ENCODE results near the gene CARMIL1. TPM values are rescaled to one million over a fixed set of nuclear protein-coding genes. Genes with fewer than 3 reads are reported as not detected.

The CARMIL1 gene
- polyA plus RNA-seq, 1 of the 3 experiments (the other 2 are of a cell fraction): 1.7 TPM

- H3K27ac ChIP-seq (ENCODE audit: low read depth in 2 of 2, low read length in 1 of 2): no peak overlapping the region
- no peaks in the 10 kb centered on the region for H4K20me1 ChIP-seq (ENCODE audit: insufficient read depth)
- peak overlapping the region; percentile 96 for H3K4me2 ChIP-seq
- H3F3A ChIP-seq (replicated peaks; ENCODE audit: insufficient read depth): no peaks in the 10 kb centered on the region
- peak overlapping the region; percentile 92; the same call in 1 of the 2 replicates for H2AFZ ChIP-seq (ENCODE audit: low read depth)
- CTCF ChIA-PET: interaction anchor here (0.6 to 6.6 kb wide), 51 partner anchors 8 to 442 kb away, joined by 3 to 151 read pairs (median 5); no protein-coding TSS in a partner anchor
- no peaks in the 10 kb centered on the region for H3K79me2 ChIP-seq (ENCODE audit: insufficient read depth)
- no peaks in the 10 kb centered on the region for H3K9me2 ChIP-seq
- peak overlapping the region; percentile 82 to 95 for H3K4me3 ChIP-seq (ENCODE audit: low read depth in 2 of 2, low read length in 1 of 2)
- 11% methylated on average over 16 of the region's 16 CpGs for WGBS (ENCODE audit: low lambda C conversion rate)
- no peaks in the 10 kb centered on the region for H3K27me3 ChIP-seq (ENCODE audit: insufficient read depth)
- no peaks in the 10 kb centered on the region for H3K9me3 ChIP-seq
- peaks cover 0 to 14% of the 10 kb centered on the region in 2 experiments; a peak in 2 of 4 replicates for H3K4me1 ChIP-seq (ENCODE audit: control insufficient read depth in 1 of 2, insufficient read depth in 2 of 2, low read depth in 1 of 2, low read length in 1 of 2)
- no peak for TF ChIP-seq EZH2phosphoT487 (IDR thresholded peaks at IDR 0.05; ENCODE audit: borderline replicate concordance, low read depth)
- TF ChIP-seq RXRA (IDR thresholded peaks at IDR 0.05; ENCODE audit: borderline replicate concordance, low read depth): no peak
- TF ChIP-seq MAX (IDR thresholded peaks at IDR 0.05; ENCODE audit: low read depth): no peak
- TF ChIP-seq, protein P1, sequence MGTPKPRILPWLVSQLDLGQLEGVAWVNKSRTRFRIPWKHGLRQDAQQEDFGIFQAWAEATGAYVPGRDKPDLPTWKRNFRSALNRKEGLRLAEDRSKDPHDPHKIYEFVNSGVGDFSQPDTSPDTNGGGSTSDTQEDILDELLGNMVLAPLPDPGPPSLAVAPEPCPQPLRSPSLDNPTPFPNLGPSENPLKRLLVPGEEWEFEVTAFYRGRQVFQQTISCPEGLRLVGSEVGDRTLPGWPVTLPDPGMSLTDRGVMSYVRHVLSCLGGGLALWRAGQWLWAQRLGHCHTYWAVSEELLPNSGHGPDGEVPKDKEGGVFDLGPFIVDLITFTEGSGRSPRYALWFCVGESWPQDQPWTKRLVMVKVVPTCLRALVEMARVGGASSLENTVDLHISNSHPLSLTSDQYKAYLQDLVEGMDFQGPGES (IDR thresholded peaks at IDR 0.05; ENCODE audit: low read depth, low read length): no peak
- no peak for TF ChIP-seq USF2 (IDR thresholded peaks at IDR 0.05; ENCODE audit: borderline replicate concordance, low read depth, low read length)
- no peak for TF ChIP-seq NFIC (IDR thresholded peaks at IDR 0.05; ENCODE audit: borderline replicate concordance)
- TF ChIP-seq POLR2AphosphoS5 (IDR thresholded peaks at IDR 0.05; ENCODE audit: low read depth, low read length): no peak
- TF ChIP-seq RCOR1 (IDR thresholded peaks at IDR 0.05; ENCODE audit: low read length): no peak
- TF ChIP-seq ZBTB33 (IDR thresholded peaks at IDR 0.05; ENCODE audit: borderline replicate concordance, low read depth): no peak
- no peak for TF ChIP-seq TCF12 (IDR thresholded peaks at IDR 0.05)
- no peak for TF ChIP-seq ELF1 (IDR thresholded peaks at IDR 0.05)
- TF ChIP-seq NRF1 (IDR thresholded peaks at IDR 0.05; ENCODE audit: low read depth, low read length): no peak
- no peak for TF ChIP-seq FOXM1 (IDR thresholded peaks at IDR 0.05; ENCODE audit: low read depth)
- no peak for TF ChIP-seq SMC3 (IDR thresholded peaks at IDR 0.05; ENCODE audit: low read depth, low read length)
- no peak for TF ChIP-seq RFX5 (IDR thresholded peaks at IDR 0.05; ENCODE audit: low read length)
- TF ChIP-seq, protein P2, sequence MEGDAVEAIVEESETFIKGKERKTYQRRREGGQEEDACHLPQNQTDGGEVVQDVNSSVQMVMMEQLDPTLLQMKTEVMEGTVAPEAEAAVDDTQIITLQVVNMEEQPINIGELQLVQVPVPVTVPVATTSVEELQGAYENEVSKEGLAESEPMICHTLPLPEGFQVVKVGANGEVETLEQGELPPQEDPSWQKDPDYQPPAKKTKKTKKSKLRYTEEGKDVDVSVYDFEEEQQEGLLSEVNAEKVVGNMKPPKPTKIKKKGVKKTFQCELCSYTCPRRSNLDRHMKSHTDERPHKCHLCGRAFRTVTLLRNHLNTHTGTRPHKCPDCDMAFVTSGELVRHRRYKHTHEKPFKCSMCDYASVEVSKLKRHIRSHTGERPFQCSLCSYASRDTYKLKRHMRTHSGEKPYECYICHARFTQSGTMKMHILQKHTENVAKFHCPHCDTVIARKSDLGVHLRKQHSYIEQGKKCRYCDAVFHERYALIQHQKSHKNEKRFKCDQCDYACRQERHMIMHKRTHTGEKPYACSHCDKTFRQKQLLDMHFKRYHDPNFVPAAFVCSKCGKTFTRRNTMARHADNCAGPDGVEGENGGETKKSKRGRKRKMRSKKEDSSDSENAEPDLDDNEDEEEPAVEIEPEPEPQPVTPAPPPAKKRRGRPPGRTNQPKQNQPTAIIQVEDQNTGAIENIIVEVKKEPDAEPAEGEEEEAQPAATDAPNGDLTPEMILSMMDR (IDR thresholded peaks at IDR 0.05): no peak
- no peaks in the 10 kb centered on the region for H3K36me3 ChIP-seq (replicated peaks in 1 of 2; ENCODE audit: control insufficient read depth in 1 of 2, insufficient read depth in 2 of 2, low read length in 1 of 2)
- POLR2A ChIA-PET: interaction anchor here (0.7 to 2.1 kb wide), 4 partner anchors 8 to 212 kb away, joined by 3 to 12 read pairs (median 5); no protein-coding TSS in a partner anchor
- DNase-seq: no peak
- H3K9ac ChIP-seq: peak overlapping the region; percentile 83
These were observed 787 bp upstream of the CARMIL1 start for GRCh38 chr6:25278261-25278913.
